SK-N-DZ (cell line): ENCODE results near the gene PPM1F.
"Not testable (repeated sequence)": the region's sequence is repeated elsewhere in the genome, so short reads cannot be mapped to it uniquely, and the experiment has no call there.

ENCODE experiments used
- DNase-seq: peaks from one replicate; pipeline ENCODE4 v3.0.0-alpha.2; 2015; ENCODE audit warnings: low spot score

Gene PPM1F

GRCh38 chr22:21921184-21921721 lies 31.4 kb downstream of the PPM1F start:
- no peak for DNase-seq

- no peak for DNase-seq
Observed at GRCh38 chr22:21920341-21921183, 32.1 kb downstream of the PPM1F start.

DNA sequence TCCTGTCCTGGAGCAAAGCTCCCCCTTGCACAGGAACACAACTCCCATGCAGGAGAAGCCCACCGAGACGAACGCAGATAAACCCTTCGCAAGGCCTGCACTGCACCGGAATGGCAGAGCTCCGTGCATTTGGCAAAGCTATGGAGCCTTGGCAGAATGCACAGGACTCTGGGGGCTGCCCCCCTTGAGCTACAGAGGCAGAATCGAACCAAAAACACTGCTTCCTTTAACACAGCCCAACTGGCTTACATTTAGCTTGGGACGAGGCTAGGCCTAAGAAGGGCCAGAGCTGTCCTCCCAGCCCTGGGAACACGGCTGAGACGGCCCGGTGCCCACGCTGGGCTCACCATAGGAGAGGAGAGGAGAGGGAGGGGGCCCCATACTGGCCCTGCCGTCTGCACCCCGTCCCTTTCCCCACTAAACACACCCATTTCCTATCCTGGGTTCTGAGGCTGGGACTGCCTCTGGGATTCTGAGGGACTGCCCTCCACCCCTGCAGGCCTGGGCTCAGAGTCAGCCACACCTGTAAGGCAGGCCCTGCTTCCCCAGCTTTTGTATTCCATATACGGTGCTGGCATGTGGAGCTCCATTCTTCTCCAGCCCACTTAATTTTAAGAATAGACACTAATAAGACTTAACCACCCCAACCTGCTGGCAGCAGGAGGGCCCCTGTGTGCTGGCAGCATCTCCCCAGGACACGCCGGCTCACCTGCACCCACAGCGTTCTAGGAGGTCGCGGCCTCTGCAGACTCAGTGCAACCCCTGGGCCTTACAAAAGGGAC lies 32.9 kb downstream of the PPM1F start:
- no peak for DNase-seq

- no peak for DNase-seq
Observed at GRCh38 chr22:21918466-21919185, 34.0 kb downstream of the PPM1F start.

- DNase-seq = no peak
Observed at GRCh38 chr22:21917959-21918261, 34.7 kb downstream of the PPM1F start.

DNA sequence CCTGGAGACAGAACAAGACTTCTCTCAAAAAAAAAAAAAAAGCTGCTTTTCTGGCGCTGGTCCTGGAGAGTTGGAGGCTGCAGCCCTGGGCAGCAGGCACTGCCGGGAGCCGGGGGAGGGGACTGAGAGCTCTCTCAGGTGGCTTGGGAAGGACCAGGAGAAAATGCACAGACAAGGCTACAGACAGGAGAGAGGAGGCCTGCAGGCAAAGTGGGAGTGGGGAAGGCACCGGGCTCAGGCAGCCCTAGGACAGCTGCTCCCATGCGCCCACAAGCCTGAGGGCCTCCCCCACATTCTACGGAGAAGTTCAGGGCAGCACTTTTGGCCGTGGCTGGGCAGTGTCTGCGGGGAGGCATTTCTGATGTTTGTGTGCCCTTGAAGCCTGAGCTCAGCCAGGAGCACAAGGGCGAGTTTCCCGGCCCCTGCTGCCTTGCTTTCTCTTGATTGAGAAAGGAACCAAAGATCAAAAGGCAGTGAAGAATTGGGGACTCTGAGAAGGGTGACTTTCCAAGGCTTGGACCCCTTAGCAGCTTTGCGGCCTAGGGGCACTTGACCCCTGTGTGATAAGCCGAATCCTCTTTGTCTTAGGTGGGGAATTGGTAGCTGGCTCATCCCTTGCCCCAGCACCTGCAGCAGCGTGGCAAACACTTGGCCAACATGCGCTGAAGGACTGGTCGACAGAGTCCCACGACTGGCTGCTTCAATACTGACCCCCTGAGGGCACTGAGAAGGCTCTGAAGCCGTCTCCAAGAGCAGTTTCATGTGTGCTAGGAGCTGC lies 35.3 kb downstream of the PPM1F start:
- peak; percentile 42 for DNase-seq

GRCh38 chr22:21916309-21916918 lies 36.2 kb downstream of the PPM1F start:
- no peak for DNase-seq

DNA sequence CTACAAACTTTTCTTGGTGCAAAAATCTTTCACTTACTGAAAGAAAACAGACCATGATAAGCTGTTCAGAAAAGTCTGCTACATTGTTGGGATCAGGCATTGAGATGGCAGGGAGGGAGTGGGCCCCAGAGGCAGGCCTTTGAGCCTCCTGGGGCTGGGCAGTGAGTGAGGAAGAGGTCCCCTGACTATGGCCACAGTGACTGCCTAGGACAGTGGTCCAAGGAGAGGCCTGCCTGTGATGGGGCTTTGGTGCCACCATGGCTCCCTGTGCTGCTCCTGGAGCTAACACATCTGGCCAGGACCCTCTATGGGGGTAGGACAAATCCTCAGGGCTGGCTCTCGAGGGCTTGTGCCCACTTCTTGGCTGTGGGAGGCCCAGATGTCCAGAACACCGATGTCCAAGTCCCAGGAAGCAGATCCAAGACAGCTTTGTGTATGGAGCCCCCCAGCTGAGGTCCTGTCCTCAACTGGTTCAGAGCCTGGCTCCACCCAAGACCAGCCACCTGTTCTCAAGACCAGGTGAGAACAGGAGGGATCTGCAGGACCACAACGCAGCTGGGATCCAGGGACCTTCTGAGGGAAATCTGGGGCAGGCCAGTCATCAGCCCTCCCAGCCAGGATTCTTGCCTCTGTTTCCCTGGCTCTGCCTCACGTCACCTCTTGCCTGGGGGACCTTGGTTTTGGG lies 36.9 kb downstream of the PPM1F start:
- DNase-seq = no peak

DNA sequence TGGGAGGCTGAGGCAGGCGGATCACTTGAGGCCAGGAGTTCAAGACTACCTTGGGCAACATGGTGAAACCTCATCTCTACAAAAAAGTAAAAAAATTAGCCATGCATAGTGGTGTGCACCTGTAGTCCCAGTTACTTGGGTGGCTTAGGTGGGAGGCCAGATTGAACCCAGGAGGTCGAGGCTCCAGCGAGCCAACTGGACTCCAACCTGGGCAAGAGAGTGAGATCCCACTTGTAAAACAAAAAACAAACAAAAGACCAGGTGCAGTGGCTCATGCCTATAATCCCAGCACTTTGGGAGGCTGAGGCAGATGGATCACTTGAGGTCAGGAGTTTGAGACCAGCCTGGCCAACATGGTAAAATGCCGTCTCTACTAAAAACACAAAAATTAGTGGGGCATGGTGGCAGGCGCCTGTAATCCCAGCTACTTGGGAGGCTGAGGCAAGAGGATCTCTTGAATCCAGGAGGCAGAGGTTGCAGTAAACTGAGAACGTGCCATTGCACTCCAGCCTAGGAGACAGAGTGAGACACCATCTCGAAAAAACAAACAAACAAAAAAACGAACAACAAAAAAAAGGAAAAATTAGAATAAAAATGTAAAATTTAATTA lies 38.5 kb downstream of the PPM1F start:
- DNase-seq = not testable (repeated sequence)

DNA sequence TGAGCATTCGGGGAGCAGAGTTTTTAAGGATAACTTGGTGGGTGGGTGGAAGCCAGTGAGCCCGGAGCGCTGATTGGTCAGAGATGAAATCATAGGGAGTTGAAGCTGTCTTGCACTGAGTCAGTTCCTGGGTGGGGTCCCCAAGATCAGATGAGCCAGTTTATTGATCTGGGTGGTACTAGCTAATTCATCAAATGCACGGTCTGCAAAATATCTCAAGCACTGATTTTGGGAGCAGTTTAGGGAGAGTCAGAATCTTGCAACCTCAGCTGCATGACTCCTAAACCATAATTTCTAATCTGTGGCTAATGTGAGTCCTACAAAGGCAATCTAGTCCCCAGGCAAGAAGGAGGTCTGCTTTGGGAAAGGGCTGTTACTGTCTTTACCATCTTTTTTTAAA lies 42.3 kb downstream of the PPM1F start:
- not testable (repeated sequence) for DNase-seq

DNA sequence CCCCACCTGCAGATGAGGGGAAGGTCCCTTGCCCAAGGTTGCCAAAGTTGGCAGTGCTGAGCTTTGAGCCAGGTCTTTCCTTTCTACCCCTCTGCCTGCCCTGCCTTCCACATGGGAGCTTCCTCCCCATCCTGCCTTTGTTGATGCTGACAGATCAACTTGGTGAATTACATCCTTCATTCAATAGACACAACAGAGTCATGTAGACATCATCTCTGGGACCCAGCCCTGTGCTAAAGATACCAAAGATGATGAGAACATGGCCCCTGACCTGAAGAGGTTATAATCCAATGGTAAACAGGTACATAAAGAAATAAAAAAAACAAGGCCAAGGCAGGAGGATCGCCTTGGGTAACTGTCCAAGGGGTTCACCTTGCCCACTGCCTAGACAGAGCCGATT lies 42.8 kb downstream of the PPM1F start:
- DNase-seq = no peak

GRCh38 chr22:21907638-21908522 lies 44.8 kb downstream of the PPM1F start:
- DNase-seq = no peak

- not testable (repeated sequence) for DNase-seq
Observed at GRCh38 chr22:21905234-21905633, 47.4 kb downstream of the PPM1F start.

DNA sequence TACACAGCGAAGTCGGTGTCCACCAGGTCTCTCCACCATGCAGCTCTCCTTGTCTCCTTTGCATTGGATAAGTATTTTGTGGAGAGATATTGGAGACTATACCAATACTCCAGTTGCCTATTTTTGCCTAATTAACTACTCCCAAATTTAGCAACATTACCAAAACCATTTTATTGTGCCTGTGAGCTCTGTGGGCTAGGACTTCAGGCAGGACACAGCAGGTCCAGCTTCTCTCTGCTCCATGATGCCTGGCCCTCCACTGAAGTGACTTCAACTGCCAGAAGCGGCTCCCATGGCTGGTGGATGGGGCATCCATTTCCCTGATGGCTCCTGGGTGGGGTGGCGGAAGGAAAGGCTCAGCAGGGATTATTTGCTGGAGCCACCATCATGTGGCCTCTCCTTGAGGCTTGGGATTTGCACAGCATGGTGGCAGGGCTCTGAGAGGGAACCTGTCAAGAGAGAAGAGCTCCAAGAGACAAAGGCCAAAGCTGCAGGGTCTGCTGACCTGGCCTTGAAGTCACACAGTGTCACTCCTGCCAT lies 48.3 kb downstream of the PPM1F start:
- no peak for DNase-seq

GRCh38 chr22:21903283-21903682 lies 49.4 kb downstream of the PPM1F start:
- no peak for DNase-seq

GRCh38 chr22:21902296-21903087 lies 50.2 kb downstream of the PPM1F start:
- DNase-seq = no peak

DNA sequence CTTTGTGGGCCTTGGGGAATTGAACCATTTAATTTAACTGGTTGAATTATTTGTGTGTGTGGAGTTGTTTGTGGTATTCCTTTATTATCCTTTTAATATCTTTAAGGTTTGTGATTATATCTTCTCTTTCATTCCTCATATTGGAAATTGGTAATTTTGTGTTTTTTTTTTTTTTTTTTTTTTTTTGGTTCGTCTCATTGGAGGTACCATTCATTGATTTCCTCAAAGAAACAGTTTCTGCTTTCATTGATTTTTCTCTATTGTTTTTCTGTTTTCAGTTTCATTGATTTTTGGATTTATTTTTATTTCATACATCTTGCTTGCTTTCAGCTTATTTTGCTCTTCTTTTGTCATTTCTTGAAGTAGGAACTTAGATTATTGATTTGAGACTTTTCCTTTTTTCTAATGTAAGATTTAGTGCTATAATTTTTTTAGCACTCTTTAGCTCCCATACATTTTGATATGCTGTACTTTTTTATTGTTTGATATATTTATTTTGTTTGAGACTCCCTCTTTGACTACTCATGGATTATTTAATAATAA lies 54.2 kb downstream of the PPM1F start:
- no peak for DNase-seq
